Measurements from ENCODE around the gene HS6ST2.

The HS6ST2 gene

GRCh38 chrX:132778917-132779316 lies 179.5 kb downstream of the HS6ST2 start:
- no peaks in the 10 kb centered on the region for H3K9me3 ChIP-seq (replicated peaks; ENCODE audit: low read length)
- H3K4me2 ChIP-seq (ENCODE audit: low read length), result no peak overlapping the region
- H3K9ac ChIP-seq (ENCODE audit: low read depth, low read length), result no peak overlapping the region
- no peak overlapping the region for H3K4me3 ChIP-seq (ENCODE audit: low read length)
- no peaks in the 10 kb centered on the region for H3K36me3 ChIP-seq (ENCODE audit: insufficient read depth, low read length)
- peaks cover 24% of the 10 kb centered on the region for H3K27me3 ChIP-seq (ENCODE audit: control insufficient read depth, insufficient read depth, low read length)
- H3K4me1 ChIP-seq (ENCODE audit: control insufficient read depth, insufficient read depth, low read length), result no peaks in the 10 kb centered on the region

GRCh38 chrX:132776486-132777210 lies 181.8 kb downstream of the HS6ST2 start:
- H3K4me3 ChIP-seq (ENCODE audit: low read length), result no peak overlapping the region
- no peak overlapping the region for H3K9ac ChIP-seq (ENCODE audit: low read depth, low read length)
- H3K27me3 ChIP-seq (ENCODE audit: control insufficient read depth, insufficient read depth, low read length), result peaks cover 21% of the 10 kb centered on the region
- no peaks in the 10 kb centered on the region for H3K4me1 ChIP-seq (ENCODE audit: control insufficient read depth, insufficient read depth, low read length)
- H3K9me3 ChIP-seq (replicated peaks; ENCODE audit: low read length), result no peaks in the 10 kb centered on the region
- H3K36me3 ChIP-seq (ENCODE audit: insufficient read depth, low read length), result no peaks in the 10 kb centered on the region
- no peak overlapping the region for H3K4me2 ChIP-seq (ENCODE audit: low read length)

DNA sequence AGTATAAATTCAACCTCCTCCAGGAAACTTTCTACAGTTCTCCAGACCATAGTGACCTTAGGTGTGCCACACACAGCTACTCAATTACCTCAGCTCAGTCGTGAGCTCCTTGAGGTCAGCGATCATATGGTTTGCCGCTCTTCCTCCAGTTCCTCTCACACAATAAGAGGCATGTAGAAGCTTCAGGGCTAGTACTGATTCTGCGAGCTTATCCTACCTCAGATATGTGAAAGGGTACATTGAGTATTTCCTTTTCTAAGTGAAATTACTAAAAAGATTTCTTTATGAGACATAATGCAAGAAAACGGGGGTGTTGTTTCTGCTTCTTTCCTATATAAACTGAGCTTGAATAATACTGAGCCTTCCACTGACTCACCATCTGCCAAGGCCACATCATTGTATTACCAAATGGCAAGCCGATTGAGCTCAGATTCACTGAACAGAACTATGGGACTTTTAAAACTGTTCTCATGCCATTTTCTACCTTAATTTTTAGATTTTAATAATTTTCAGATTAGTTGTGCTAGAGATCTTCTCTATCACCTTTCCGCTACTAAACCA lies 183.1 kb downstream of the HS6ST2 start:
- peaks cover 18% of the 10 kb centered on the region for H3K27me3 ChIP-seq (ENCODE audit: control insufficient read depth, insufficient read depth, low read length)
- no peak overlapping the region for H3K9ac ChIP-seq (ENCODE audit: low read depth, low read length)
- no peaks in the 10 kb centered on the region for H3K4me1 ChIP-seq (ENCODE audit: control insufficient read depth, insufficient read depth, low read length)
- no peak overlapping the region for H3K4me3 ChIP-seq (ENCODE audit: low read length)
- no peak overlapping the region for H3K4me2 ChIP-seq (ENCODE audit: low read length)
- H3K9me3 ChIP-seq (replicated peaks; ENCODE audit: low read length), result no peaks in the 10 kb centered on the region
- no peaks in the 10 kb centered on the region for H3K36me3 ChIP-seq (ENCODE audit: insufficient read depth, low read length)

DNA sequence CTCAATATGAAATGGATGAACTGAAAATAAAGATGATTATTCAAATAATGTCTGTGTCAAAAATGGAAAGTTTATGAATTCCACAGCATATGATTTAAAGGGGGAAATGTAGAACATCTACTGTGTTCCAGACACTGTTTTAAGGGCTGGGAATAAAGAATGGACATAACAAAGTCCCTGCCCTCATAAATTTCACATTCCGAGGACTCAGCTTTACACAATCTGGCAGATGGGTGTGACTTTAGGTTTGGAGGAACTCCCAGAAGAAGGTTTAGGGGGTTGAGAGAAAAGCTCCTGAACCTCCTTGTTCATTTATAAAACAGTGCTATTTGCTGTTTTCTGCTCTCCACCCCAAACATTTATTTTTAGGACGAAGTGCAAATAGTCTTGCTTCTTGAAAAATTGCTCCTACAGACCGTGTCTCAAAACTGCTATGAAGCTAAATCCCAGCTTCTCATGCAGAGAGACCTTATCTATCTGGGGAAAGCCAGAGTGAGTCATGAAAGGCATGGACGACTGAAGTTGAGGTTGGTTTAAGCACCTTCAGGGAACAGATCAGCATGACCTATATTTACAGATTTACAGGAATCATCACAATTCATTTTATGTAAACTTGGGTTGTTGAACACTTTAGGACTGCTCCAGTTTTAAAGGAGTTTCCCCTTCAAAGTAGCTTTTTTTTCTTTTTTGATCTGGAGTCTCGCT lies 184.3 kb downstream of the HS6ST2 start:
- Histone ChIP-seq H3K9me3 (replicated peaks; ENCODE audit: low read length) (no peaks in the 10 kb centered on the region), H3K4me3 (ENCODE audit: low read length) (no peak overlapping the region), H3K36me3 (ENCODE audit: insufficient read depth, low read length) (no peaks in the 10 kb centered on the region), H3K27me3 (ENCODE audit: control insufficient read depth, insufficient read depth, low read length) (peaks cover 17% of the 10 kb centered on the region), H3K4me2 (ENCODE audit: low read length) (no peak overlapping the region), H3K4me1 (ENCODE audit: control insufficient read depth, insufficient read depth, low read length) (no peaks in the 10 kb centered on the region), H3K9ac (ENCODE audit: low read depth, low read length) (no peak overlapping the region)

- Histone ChIP-seq H3K36me3 (ENCODE audit: insufficient read depth, low read length) (no peaks in the 10 kb centered on the region), H3K4me2 (ENCODE audit: low read length) (no peak overlapping the region), H3K9ac (ENCODE audit: low read depth, low read length) (no peak overlapping the region), H3K4me3 (ENCODE audit: low read length) (no peak overlapping the region), H3K27me3 (ENCODE audit: control insufficient read depth, insufficient read depth, low read length) (peaks cover 15% of the 10 kb centered on the region), H3K9me3 (replicated peaks; ENCODE audit: low read length) (no peaks in the 10 kb centered on the region), H3K4me1 (ENCODE audit: control insufficient read depth, insufficient read depth, low read length) (no peaks in the 10 kb centered on the region)
These were observed 188.8 kb downstream of the HS6ST2 start for GRCh38 chrX:132769609-132770008.

DNA sequence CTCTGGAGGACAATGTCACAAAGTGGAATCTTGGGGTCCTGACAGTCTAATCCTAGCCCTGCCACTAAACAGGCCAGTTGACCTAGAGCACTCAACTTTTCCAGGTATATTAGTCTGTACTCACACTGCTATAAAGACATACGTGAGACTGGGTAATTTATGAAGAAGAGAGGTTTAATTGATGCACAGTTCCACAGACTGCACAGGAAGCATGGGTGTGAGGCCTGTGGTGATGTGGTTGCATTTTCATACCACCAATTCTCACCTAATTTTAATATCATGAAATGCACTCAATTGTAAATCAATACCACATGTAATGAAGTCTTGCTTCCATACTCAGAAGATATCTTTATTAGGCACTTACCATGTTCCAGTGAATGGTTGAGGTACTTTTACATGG lies 192.0 kb downstream of the HS6ST2 start:
- Histone ChIP-seq H3K9ac (ENCODE audit: low read depth, low read length) (no peak overlapping the region), H3K27me3 (ENCODE audit: control insufficient read depth, insufficient read depth, low read length) (peaks cover 11% of the 10 kb centered on the region), H3K4me2 (ENCODE audit: low read length) (no peak overlapping the region), H3K4me3 (ENCODE audit: low read length) (no peak overlapping the region), H3K4me1 (ENCODE audit: control insufficient read depth, insufficient read depth, low read length) (no peaks in the 10 kb centered on the region), H3K36me3 (ENCODE audit: insufficient read depth, low read length) (no peaks in the 10 kb centered on the region), H3K9me3 (replicated peaks; ENCODE audit: low read length) (no peaks in the 10 kb centered on the region)

DNA sequence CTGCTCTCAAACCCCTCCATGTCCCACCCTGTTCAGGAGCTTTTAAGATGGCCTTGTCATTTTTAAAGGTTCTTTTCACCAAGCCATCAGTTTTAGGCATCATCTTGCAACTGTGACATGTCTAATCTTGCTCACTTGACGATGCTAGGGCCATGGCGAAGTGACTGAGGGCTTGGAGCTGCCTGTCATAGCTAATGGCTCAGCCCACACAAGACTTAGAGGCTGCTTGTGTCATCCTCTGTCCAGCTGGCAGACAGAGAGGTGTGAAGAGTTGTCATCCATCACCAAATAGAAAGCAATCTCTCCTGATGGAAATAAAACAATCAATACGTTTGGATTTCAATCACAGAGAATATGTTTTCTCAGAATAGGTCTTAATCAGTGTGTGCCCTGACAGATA lies 194.9 kb downstream of the HS6ST2 start:
- H3K9me3 ChIP-seq (replicated peaks; ENCODE audit: low read length), result no peaks in the 10 kb centered on the region
- H3K4me2 ChIP-seq (ENCODE audit: low read length), result no peak overlapping the region
- no peak overlapping the region for H3K9ac ChIP-seq (ENCODE audit: low read depth, low read length)
- no peaks in the 10 kb centered on the region for H3K36me3 ChIP-seq (ENCODE audit: insufficient read depth, low read length)
- no peaks in the 10 kb centered on the region for H3K4me1 ChIP-seq (ENCODE audit: control insufficient read depth, insufficient read depth, low read length)
- peaks cover 3% of the 10 kb centered on the region for H3K27me3 ChIP-seq (ENCODE audit: control insufficient read depth, insufficient read depth, low read length)
- no peak overlapping the region for H3K4me3 ChIP-seq (ENCODE audit: low read length)

DNA sequence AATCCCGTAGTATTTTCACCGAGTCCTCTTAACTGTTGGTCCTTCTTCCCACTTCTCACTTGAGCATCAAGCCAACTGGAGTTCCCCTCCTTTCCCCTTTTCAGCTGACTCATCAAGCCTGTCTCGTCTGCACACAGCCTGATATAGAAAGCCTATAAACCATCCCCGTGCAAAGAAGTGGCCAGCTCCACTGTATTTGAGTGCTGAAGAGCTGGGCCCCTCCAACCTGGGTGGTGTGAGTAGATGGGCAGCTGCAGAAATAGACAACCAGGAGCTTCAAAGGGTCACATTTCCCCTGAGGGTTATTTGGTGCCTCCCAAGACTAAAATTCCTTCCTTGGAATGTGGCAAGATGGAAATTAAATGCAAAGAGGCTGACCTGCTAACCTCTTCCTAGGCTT lies 199.7 kb downstream of the HS6ST2 start:
- Histone ChIP-seq H3K9me3 (replicated peaks; ENCODE audit: low read length) (no peaks in the 10 kb centered on the region), H3K9ac (ENCODE audit: low read depth, low read length) (no peak overlapping the region), H3K36me3 (ENCODE audit: insufficient read depth, low read length) (no peaks in the 10 kb centered on the region), H3K27me3 (ENCODE audit: control insufficient read depth, insufficient read depth, low read length) (peaks cover 3% of the 10 kb centered on the region), H3K4me3 (ENCODE audit: low read length) (no peak overlapping the region), H3K4me2 (ENCODE audit: low read length) (no peak overlapping the region), H3K4me1 (ENCODE audit: control insufficient read depth, insufficient read depth, low read length) (no peaks in the 10 kb centered on the region)

- H3K4me2 ChIP-seq (ENCODE audit: low read length), result no peak overlapping the region
- no peaks in the 10 kb centered on the region for H3K9me3 ChIP-seq (replicated peaks; ENCODE audit: low read length)
- H3K9ac ChIP-seq (ENCODE audit: low read depth, low read length), result no peak overlapping the region
- peaks cover 10% of the 10 kb centered on the region for H3K27me3 ChIP-seq (ENCODE audit: control insufficient read depth, insufficient read depth, low read length)
- no peak overlapping the region for H3K4me3 ChIP-seq (ENCODE audit: low read length)
- H3K36me3 ChIP-seq (ENCODE audit: insufficient read depth, low read length), result no peaks in the 10 kb centered on the region
- H3K4me1 ChIP-seq (ENCODE audit: control insufficient read depth, insufficient read depth, low read length), result no peaks in the 10 kb centered on the region
These were observed 201.3 kb downstream of the HS6ST2 start for GRCh38 chrX:132757066-132757623.

GRCh38 chrX:132756439-132756838 lies 202.0 kb downstream of the HS6ST2 start:
- Histone ChIP-seq H3K9ac (ENCODE audit: low read depth, low read length) (no peak overlapping the region), H3K4me2 (ENCODE audit: low read length) (no peak overlapping the region), H3K9me3 (replicated peaks; ENCODE audit: low read length) (no peaks in the 10 kb centered on the region), H3K4me1 (ENCODE audit: control insufficient read depth, insufficient read depth, low read length) (peaks cover 5% of the 10 kb centered on the region), H3K4me3 (ENCODE audit: low read length) (no peak overlapping the region), H3K36me3 (ENCODE audit: insufficient read depth, low read length) (no peaks in the 10 kb centered on the region), H3K27me3 (ENCODE audit: control insufficient read depth, insufficient read depth, low read length) (peaks cover 12% of the 10 kb centered on the region)

DNA sequence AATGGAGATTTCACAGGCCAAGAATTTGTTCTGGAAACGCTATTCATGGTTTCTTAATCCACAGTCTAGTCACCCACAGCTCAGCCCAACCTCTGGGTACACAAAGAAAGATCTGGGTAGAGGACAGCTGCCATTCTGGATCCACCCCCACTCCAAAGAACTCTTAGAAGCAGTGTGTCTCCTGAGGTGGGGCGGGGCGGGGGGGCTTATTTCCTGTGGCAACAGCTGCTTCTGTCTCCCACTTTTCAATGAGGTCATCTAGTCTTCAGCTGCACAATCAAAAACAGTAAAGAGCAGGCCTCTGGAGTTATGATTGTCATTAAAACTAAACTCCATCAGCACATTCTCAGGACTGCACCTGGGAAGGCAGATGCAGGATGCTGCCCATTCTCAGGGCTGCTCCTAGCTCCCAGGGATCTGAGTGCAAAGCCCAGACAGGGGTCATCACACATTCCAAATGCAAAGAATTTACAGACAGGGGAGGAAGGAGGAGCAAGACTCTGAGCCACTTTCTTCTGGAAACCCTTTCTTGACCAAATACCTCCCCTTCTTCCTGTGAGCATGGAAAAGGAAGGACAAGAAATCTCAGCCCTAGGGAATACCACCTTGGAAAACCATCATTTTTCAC lies 207.3 kb downstream of the HS6ST2 start:
- Histone ChIP-seq H3K27me3 (ENCODE audit: control insufficient read depth, insufficient read depth, low read length) (peaks cover 20% of the 10 kb centered on the region), H3K36me3 (ENCODE audit: insufficient read depth, low read length) (no peaks in the 10 kb centered on the region), H3K4me2 (ENCODE audit: low read length) (no peak overlapping the region), H3K4me1 (ENCODE audit: control insufficient read depth, insufficient read depth, low read length) (peaks cover 16% of the 10 kb centered on the region), H3K9ac (ENCODE audit: low read depth, low read length) (peak overlapping the region; percentile 5), H3K9me3 (replicated peaks; ENCODE audit: low read length) (no peaks in the 10 kb centered on the region), H3K4me3 (ENCODE audit: low read length) (no peak overlapping the region)
